GM19397 (cell line): ENCODE data around the gene MYLK4.

Experiments used
- ATAC-seq: cut with Tn5 transposase; IDR thresholded peaks from one replicate; pipeline ENCODE4 v1.9.1; 2021; ENCODE audit warnings: mild to moderate bottlenecking, moderate library complexity; ENCODE audit not compliant: unreplicated experiment

MYLK4 gene

DNA sequence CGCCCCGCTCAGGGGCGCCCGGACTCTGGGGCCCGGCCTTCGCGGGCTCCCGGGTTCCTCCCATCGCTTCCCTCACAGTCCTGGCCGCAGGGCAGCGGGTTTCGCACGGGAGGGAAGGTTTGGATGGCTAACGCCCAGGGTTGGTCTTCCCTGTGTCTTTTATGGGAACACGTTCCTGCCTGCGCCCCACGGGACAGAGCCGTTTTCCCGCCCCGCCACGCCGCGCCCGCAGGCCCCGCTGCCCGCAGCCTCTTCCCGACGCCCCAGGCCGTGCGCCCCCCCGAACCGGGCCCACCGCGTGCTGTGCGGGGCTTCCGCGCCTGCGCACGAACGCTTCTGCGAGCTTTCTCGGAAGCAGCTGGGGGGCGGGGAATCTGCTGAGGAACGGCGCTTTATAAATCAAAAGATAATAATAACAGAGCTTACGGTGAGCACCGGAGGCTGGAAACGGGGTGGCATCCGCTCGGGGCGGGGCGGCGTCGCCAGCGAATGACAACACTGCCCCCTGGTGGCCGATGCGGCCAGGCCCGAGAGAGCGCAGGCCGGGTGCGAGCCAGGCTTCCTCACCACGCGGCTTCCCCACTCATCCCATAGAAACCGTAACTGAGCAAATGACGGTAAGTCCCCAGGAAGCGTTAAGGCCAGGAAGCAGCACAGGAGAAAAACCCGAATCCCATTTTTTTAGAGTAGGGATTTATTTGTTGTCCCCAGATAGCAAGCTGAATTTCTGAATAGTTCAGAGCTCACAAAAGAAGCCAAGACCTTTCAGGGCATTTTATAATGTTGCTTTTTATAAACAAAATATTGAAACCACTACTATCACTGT, 116.4 kb downstream of the MYLK4 start:
- no peak for ATAC-seq

DNA sequence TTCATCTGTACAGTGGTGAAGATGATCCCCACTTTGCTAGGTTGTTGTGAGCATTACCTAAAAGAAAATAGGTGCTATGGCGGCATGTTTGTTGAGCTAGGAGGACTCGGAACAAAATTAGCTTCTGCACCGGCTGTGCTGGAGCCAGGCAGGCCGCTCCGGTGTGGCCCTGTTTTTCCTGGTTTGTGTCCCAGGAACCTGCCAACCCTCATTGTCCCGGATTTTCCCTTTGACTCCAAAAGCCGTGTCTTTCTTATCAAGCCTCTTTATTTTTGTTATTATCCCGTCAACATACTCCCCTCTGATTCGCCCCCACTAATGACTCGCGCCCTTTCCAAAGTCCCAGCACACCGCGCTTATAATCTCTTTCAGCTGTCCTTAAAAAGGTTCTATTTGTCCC, 117.0 kb downstream of the MYLK4 start:
- no peak for ATAC-seq

DNA sequence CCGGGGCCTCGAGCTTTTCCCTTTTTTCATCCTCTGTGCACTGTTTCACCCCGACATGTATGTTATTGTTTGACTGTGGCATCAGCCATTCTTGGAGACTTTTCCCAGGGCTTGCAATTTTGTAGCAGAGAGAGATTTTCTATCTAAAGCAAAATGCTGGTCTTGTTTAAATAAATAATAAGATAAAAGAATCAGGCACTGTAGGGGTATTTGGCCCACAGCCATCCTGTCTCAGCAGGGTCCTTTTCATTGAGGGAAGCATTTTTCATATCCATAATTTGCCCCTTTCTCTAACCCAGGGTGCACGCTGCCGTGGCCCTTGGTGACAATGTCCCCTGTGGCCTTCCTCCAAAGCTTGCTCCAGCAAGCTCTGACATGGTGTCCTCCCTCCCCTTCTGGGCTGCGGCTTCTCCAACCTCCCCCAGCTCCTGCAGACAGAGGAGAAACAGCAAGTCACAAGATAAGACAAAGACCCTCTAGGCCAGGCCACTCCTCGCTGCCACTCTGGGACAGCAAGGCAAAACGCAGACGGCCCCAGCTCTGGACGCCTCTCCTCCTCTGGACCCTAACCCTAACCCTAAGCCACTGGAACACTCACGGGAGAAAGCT, 117.6 kb downstream of the MYLK4 start:
- ATAC-seq, result no peak

DNA sequence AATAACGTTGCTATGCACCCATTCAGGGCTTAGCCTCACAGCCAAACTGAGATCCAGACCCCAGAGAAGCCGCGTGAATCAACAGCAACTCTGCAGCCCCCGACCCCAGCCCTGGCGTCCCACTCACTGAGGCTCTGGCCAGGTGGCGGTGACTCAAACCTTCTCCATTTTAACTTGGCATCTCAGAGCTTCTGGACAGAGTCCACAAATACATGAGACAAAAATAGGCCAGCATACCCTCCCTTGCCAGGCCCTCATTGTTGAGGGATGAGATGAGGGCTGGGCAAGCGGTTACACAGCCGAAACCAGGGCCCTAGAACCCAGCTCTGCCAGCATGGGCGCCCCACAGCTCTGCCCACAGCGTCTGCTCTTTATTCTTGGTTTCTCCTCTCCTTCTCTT, 118.4 kb downstream of the MYLK4 start:
- no peak for ATAC-seq

DNA sequence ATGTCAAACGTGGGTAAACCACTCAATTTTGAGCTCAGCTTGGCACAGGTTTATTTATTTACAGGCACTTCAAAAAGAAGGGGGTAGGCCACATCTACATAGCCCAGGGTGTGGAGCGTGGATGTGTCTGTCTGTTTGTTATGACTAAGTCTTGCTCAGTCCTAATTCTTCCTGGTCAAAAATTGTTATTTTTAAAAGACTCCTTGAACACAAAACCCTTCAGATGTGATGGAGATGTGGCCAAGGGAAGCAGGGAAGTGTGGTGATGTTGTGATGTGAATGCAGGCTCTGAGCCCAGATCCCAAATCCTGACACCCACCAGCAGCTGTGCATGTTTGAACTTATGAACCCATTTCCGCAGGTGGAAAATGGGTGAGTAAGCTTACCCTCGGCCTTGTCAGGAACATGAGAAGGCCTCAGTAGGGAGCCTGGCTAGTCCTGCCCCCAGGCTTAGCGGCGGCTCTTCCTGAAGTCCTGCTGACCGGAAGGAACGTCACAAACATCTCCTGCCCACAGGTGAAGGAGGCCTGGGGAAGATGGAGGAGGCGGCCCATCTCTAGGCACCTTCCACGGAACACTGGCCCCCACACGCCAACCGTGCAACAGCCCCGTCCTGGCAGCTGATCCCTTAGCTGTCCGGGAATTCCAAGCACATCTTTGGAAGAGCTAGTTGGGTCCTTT, 119.7 kb downstream of the MYLK4 start:
- no peak for ATAC-seq

DNA sequence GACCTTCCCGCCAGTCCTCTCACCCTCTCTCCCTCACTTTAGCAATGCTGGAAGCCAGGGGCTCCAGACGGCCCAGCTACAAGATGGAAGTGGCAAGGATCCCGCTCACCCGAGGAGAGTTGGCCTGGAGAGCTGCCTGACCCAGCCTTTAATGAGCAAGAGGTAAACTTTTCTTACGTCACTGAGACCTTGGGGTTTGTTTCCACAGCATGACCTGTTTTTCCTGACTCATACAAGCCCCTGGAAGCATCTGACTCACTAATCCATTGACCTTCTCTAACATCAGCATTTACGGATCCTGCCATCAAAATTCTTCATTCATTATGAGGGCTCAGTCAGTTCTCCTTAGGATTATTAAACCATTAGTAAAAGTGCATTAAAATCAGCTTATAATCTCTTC, 120.4 kb downstream of the MYLK4 start:
- ATAC-seq, result no peak

DNA sequence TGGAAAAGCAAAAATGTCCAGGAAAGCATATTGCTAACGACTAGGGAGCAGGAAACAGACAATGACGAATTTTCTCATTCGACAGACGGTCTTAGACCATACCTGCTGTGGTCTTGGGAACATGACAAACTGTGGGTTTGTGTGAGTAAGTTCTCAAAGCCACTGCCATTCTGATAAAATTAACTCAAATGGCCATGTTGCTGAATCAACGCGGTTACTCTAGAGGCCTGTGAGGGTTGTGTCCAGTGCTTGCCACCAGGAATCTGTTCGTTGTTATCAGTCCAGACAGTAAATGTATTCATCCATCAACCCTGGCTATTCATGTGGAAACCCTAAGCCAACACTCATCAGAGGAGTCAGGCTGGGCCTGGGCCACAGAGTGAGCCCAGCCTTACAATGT, 124.3 kb downstream of the MYLK4 start:
- ATAC-seq, result no peak

DNA sequence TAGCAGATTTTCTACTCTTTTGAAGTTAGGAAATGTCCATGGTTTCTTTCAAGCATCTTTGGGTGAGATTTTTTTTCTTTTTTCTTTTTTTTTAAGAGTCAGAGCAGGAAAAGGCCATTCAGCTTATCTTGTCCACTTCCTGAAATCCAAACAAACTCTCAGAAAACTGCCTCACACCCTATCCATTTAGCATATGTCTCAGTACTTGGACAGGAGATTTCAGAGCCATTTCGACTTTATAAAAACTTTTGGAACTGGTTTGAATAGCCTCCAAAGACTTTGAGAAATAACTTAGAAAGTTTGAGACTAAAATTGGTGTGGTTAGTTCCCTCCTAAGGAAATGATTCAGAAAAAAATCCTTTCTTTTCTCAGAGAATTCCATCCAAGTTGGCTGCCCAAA, 125.1 kb downstream of the MYLK4 start:
- no peak for ATAC-seq

DNA sequence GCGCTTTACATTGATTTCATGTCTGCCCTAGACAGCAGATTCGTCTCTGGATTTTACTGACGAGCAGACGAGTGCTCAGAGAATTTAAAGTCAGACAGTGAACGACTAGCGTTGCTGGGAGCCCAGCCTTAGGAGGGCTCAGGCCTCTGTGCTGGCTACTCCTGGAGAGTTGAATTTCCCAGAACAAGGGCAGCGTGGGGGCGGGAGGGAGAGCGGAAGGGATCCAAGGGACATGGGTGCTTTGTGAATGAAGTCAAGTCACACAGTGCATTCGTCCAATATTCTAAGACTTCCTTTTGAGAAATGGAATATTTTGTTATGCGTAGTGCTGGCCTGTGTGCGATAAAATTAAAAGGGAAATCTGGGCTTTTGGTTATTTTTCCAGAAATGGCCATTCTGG, 126.5 kb downstream of the MYLK4 start:
- no peak for ATAC-seq

DNA sequence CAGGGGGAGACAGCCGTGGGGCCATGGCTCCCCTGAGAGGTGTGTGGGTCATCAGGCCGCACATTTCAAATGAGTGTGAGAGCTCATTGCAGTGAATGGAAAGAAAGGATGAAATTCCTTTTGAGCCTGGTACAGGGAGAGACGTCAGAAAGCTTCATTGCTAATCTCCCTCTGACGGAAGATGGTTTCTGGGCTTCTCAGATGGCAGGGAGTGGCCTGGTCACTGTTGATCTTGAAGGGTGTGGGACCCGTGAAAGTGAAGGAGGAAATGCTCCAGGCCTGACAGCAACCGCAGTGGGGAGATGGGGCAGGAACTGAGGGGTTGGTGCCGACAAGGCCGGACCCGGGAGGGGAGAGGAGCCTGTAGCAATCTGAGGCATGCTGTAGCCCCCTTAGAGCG, 127.4 kb downstream of the MYLK4 start:
- no peak for ATAC-seq

DNA sequence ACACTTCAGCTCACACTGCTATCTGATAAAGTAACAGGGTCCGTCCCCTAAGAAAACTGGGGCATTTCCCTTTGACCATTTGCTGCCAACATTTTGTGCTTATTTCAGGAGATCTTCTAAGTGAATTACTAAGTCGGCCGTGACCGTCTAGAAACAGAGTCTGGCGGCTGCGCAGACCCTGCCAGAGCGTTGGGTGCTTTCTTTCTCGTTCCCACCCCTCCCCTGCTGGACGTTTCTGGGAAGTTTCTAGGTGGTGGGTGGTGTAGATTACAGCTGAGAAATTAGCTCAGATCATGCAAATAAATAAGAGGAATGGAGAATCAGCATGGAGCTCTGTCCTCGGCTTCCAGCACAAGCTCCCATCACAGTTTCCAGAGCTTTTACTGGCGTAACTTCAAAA, 128.1 kb downstream of the MYLK4 start:
- ATAC-seq, result no peak

DNA sequence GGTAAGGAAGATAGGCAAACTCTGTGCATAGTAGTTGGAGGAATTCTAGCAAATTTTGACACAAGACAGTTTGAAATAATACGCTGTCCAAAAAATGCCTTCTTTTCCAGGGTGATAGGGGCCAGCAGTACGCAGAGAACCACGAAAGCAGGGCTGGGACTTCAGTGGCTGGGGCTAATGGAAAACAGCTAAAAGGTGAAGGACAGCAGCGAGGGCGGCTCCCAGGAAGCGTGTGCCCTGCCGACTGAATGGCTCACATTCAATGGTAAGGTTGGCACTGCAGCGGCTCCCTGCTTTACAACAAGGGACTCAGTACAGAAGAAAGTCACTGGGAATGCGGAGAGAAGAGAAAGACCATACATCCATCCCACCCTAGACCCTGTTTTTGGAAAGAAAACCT, 131.1 kb downstream of the MYLK4 start:
- ATAC-seq, result no peak

DNA sequence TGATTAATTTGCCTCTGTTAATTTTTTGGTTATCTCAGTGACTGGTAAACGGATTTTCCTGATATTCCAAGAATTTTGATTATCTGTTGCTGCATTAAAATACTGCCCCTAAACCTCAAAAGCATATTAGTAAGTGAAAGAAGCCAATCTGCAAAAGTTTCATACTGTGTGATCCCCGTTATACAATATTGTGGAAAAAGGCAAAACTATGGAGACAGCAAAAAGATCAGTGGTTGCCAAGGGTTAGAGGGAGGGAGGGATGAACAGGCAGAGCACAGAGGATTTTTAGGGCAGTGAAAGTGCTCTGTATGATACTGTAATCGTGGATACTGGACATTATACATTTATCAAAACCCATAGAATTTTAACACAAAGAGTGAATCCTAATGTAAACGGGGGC, 133.0 kb downstream of the MYLK4 start:
- no peak for ATAC-seq

DNA sequence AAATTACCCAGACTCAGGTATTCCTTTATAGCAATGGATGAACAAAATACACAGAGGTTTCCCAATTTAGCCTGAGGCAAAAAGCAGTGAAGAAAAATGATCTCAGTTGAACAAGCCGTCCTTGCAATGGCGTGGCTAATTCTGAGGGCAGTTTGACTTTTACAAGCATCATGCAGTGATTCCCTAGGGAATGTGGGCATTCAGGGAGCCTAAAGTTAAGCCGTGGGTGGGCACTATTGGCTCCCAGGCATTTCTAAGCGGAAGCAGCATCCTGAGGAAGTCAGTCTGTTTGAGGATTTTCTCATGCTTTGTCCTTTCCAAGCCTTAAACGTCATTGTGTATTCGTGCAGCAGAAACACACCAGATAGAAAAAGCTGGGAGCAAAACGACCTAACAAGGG, 133.9 kb downstream of the MYLK4 start:
- no peak for ATAC-seq

DNA sequence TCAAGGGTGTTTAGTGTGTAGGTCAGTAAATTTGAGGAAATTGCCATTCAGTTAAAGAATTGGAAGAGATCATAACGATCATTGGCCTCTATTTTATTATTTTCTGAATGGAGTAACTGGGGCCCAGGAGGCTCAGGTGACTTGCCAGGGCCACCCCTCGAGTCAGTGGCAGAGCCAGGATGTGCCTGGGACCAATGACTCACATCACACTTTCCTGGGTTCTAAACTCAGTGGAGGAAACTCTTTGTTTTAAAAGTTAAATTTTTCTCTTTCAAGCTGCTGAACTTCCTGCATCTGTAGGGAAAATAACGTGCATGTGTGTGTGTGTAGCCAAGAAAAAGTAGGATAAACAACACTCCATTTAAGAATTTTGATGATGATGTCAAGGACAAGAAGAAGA, 135.5 kb downstream of the MYLK4 start:
- no peak for ATAC-seq

DNA sequence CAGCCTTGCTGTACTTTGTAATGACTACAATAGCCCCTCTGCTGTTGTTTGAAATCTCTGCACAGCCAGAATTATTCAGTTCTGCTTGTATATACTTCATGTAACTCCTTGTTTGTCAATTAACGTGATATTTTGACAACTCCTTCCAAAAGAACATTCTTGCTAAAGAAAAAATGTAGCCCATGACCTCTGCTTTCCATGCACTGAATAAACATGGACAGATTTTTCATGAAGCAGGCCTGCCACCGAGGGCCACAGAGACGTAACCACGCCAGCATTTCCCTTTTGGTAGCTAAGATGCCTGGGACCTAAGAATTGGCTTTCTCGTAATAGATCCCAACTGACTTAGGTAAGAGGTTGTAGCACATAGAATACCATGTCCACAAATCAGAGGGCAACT, 135.9 kb downstream of the MYLK4 start:
- ATAC-seq, result no peak

DNA sequence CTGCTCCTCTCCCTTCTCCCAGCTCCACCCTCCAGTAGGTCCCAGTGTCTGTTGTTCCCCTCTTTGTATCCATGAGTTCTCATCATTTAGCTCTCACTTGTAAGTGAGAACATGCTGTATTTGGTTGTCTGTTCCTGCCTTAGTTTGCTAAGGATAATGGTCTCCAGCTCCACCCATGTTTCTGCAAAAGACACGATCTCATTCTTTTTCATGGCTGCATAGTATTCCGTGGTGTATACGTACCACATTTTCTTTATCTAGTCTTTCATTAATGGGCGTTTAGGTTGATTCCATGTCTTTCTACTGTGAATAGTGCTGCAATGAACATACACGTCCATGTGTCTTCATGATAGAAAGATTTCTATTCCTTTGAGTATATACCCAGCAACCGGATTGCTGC, 136.6 kb downstream of the MYLK4 start:
- ATAC-seq, result no peak
